ENCODE measurements around the gene AAR2. TPM values are rescaled to one million over a fixed set of nuclear protein-coding genes. Genes with fewer than 3 reads are reported as not detected.

The AAR2 gene
- total RNA-seq, 1 donor from 2014 or later: 23.0 TPM

DNA sequence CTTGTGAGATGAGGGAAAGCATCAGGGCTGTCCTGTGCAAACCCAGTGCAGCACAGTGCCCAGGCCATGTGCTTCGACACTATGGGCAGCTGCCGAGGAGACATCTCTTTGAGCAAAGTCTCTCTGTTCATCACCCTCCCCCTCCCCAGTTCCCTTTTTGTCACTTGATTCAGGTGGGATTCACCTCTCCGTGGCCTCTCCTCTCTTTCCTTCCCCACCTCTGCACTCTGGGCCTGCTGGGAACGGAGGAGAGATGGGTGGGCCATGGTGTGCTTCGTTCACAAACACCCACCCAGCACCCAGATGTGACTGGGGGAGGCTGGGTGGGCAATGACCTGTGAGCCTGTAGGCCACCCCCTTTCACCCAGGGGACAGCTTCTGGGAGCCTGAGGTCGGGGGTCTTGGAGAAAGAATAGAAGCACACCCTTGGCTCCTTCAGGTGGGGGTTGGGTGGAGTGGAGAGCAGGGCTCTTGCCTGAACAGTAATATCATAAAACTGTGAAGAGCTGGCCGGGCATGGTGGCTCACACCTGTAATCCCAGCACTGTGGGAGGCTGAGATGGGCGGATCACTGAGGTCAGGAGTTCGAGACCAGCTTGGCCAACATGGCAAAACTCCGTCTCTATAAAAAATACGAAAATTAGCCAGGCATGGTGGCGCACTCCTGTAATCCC lies 36.4 kb downstream of the AAR2 start:
- DNase-seq (ENCODE audit: low spot score) (no peak), ATAC-seq (no peak)
- intact Hi-C loops (cut with DNase I): no loop called here

DNA sequence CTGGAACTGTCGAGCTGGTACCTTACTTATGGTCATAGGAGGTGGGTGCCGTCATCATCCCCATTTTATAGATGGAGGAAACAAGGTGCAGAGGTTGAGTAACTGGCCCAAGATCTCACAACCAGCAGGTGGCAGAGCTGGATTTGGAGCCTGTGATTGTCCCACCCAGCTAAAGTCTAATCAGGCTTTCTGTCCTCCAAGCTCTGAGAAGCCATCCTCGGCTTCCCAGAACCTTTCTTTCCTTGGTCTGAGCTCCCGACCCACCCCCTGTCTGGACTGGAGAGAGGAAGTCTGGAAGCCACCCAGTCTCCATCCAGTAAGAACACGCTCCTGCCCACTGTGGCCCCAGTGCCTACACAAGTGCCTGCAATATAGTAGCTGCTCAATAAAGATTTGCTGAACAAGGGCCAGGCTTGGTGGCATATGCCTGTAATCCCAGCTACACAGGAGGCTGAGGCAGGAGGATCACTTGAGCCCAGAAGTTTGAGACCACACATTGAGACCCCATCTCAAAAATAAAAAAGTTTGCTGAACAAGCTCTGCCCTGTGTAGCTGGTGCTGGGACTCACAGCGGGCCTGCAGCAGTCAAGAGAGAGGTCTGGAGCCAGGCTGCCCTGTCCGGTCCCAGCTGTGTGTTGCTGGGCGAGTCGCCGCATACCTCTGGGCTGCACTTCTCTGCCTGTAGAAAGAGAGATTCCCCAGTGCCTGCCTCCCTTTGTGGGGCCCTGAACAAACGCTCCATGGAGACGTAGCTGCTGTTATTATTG lies 37.3 kb downstream of the AAR2 start:
- DNase-seq (ENCODE audit: low spot score) (no peak), ATAC-seq (no peak)
- intact Hi-C loops (cut with DNase I): no loop called here

DNA sequence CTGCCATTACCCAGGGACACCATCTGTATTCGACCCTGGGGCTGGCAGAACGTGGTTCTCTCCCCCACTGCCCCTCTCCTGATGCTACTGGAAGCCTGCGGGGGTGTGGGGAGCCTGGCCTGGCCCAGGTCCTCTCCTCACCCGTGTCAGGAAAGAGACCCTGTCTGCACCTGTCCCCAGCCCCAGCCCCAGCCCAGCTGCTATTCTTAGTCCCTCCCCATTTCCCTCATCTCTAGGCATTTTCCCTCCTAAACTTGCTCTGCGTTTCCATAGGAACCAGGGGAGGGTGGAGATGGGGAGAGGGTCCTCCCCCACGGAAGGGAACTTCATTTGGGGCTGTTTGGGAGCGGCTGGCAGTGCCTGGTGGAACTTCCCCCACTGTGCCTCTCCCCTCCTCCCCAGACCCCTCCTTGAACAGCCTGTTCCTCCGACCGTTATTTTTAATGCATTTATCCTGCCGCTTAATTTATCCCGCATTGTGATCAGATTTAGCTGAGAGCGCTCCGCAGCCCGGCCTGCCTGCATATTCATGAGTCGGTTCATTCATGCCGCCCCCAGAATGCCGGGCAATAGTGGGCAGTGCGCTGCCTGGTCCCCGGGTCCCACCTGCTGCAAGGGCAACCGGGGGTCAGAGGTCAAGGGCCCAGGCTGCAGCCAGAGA lies 38.0 kb downstream of the AAR2 start:
- ATAC-seq (no peak), DNase-seq (ENCODE audit: low spot score) (no peak)
- intact Hi-C loops (cut with DNase I): no loop called here

DNA sequence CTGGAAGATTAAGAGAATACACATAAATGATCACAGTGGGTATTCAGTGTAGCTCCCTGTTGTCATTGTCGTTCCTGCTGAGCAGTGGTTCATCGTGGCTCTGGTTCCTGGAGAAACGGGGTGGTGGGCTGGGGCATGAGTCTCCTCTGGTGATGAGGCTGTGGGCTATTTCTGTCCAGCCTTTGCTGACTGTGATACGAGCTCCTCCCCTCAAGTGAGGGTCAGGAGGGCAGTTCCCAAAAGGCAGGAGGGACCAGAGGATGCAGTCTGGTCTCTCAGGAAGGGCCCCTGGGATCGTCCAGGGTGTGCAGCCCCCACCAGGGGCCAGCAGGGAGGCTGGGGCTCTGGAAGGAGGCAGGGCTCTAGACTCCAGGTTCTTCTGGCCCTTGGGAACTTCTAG lies 38.7 kb downstream of the AAR2 start:
- intact Hi-C loops (cut with DNase I): no loop called here
- DNase-seq (ENCODE audit: low spot score): no peak

DNA sequence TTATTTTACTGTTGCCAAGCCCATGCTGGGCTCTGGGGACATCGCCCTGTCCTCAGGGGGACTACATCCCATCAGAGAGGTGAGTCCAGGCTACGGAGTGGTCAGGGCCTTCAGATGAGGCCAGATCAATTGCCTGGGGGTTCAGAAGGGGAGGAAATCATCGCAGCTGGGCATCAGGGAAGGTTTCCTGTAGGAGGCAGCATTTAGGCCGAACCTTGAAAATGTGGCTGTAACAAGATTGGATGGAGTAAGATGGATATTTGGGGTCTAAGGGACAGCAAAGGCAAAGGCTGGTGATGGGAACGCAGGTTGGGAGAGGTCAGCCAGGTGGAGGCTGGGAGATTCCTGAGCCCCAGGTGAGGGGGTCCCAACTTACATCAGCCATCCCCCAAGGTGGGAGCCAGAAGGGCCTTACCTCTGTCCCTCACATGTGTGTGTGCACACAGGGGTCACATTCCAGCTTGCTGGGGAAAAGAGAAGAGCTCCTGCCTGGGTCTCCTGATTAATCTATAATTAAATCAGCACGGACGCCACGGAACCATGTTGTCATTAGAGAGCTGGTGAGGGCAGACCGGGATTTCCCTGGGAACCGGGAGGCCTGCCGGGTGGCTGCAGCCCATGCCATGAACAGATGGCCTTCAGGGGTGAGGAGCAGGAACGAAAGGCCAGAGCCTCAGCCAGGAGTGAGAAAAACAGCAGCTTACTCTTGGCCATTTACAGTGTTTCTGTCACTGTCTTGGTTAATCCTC lies 39.3 kb downstream of the AAR2 start:
- DNase-seq (ENCODE audit: low spot score): no peak
- ATAC-seq: no peak

More for the DNA sequence above, 38.7 kb downstream of the AAR2 start:
- no peak for ATAC-seq

DNA sequence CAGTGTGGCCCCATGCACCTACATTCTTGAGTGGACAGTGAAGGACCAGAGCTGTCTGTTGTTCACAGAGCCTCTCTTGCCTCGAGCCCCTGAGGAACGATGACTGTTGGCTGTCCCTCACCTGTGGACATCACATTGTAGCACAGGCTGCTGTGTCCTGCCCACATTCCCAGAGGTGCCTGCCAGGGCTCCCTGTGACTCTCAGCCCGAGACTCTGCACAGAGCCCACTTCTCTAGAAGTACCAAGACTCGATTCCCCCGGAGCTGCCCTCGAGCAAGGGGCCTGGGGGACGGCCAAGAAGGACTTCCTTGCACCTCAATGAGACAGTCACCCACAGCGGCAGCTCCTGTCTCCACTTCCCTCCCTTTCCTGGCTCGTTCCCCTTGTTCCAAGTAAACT lies 41.3 kb downstream of the AAR2 start:
- ATAC-seq (no peak), DNase-seq (ENCODE audit: low spot score) (no peak)
- intact Hi-C loops (cut with DNase I): no loop called here

More for the DNA sequence above, 39.3 kb downstream of the AAR2 start:
- intact Hi-C loops (cut with DNase I): no loop called here

DNA sequence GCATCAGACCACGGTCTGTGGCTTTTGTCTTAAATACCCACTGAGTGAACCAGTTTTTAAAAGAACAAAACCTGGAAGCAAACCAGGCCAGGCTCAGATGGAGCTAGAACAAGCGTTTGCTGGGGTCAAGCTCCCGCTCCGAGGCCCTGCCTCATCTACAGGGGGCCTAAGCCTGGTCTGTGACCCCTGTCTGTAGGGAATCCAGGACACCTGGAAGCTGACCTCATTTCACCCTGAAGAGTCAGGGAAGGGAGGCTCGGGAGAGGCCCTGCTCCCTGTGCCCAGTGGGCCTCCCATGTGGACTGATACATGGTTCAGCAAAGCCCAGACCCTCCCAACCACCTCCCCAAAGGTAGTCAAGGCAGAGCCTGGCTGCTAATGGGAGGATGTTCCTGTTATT lies 43.1 kb downstream of the AAR2 start:
- intact Hi-C loops (cut with DNase I): no loop called here
- ATAC-seq (no peak), DNase-seq (ENCODE audit: low spot score) (no peak)

DNA sequence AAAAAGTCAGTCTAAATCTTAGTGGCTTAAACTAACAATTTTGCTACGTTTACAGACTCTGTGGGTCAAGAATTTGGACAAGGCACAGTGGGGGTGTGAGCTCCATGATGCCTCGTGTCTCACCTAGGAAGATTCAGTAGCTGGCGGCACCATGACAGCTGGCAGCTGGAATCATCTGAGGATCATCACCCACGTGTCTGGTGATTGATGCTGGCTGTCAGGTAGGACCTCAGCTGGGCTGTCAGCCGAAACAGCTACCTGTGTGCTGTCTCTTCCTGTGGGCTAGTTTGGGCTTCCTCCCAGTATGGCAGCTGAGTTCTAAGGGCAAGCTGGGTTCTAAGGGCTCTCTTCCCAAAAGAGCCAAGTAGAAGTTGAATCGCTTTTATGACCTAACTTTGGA lies 43.5 kb downstream of the AAR2 start:
- intact Hi-C loops (cut with DNase I): no loop called here
- ATAC-seq: no peak
- DNase-seq (ENCODE audit: low spot score): no peak

DNA sequence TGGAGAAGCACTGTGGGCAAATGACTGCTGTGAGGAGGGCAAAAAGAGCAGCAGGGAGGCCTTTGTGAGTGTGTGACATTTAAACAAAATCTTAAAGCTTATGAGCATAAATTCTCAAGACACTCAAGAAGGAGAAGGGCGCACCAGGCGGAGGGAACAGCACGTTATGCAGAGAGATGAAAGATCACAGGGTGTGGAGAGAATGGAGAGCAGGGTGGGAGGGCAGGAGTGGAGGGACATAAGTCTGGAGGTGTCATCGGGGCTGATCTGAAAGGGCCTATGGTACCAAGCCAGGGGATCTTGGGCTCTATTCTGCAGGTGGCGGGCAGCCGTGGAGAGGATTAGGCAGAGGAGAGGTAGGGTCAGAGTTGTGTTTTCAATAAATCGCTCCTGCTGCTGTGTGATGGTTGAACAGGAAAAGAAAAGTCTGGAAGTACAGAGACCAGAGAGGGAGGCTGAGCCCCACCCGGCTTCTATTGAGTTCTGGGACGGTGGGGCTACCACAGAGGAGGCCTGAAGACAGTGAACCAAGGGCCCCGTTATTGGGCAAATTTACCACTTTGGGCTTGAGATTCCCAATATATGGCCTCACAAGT lies 45.6 kb downstream of the AAR2 start:
- intact Hi-C loops (cut with DNase I): no loop called here
- ATAC-seq: no peak
- DNase-seq (ENCODE audit: low spot score): no peak

DNA sequence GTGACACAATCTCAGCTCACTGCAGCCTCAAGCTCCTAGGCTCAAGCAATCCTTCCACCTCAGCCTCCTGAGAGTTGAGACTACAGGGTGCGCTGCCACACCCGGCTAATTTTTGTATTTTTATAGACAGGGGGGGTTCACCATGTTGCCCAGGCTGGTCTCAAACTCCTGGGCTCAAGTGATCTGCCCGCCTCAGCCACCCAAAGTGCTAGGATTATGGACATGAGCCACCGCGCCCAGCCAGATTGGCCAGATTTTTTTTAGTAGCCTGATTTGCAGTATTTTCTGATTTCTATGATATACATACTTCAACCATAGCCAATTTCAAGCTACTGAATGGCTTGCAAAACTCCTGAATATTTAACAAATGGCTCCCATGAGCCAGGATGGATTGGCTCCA lies 48.5 kb downstream of the AAR2 start:
- intact Hi-C loops (cut with DNase I): no loop called here
- no peak for ATAC-seq
- DNase-seq (ENCODE audit: low spot score): no peak

DNA sequence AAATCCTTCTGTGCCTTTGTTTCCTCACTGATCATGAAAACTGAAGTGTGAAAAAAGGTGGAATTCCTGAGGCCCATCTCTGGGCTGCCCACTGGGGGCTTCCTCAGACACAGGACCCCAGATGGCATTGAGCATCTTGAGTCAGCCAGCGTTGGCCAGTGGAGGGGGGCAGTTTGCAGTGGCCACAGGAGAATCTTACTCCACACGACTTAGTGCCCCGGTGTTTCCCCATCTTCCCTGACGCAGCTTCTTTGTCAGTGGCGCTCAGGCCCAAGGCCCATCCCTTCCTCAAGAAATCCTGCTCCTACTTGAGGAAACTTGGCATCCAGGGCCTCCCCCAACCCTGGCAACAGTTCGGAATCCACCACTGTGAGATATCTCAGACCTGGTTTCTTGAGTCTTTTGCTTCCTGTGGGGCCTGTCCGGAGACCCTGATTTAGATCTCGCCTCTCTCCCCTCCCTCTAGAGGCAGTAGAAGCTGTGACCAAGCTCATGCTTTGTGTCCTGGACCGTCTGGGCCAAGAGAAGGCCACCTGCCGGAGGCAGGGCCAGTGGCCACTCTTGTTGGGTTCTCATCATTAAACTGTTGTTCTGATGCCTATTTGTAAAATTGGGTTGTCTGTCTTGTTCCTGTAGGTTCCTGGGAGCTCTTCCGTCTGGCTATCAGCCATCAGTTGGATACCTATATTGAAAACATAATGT lies 49.6 kb downstream of the AAR2 start:
- DNase-seq (ENCODE audit: low spot score): no peak
- intact Hi-C loops (cut with DNase I): no loop called here
- ATAC-seq: no peak

DNA sequence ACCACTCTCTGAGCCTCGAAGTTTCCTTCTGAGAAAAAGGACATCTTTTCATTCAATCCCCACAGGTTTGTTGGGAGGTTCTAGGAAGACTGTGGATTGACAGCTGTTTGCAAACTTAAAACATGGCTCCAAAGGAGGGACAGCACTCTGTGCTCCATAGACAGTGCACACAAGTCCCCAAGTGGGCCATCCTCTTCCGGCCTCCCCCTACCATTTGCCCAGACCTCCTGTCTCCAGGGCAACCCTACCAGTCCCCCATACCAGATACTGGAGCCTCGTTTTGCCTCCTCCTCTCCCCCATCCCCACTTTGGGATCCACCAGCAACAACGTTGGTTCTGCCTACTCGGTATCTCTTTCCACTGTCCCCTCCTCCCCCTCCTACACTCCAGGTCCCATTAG lies 61.4 kb downstream of the AAR2 start:
- DNase-seq (ENCODE audit: low spot score): no peak
- ATAC-seq: no peak
- intact Hi-C loops (cut with DNase I): no loop called here

DNA sequence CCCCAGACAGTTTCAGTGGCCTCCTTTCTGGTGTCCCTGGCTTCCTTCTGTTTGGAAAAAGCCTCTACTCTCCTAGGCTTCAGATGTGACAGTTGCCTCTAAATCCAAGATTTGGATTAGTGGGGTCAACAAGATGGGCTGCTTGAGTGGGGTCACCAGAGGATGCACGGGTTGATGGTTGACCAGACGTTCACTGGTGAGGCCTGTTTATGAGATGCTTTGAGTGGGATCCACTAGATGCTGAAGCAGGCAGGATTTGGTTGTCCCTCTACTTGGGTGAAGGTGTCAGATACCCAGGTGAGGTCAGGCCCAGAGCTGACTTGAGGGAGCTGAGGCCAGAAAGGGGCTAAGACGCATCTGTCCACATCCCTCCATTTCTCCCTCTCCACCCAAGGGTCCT lies 61.8 kb downstream of the AAR2 start:
- no peak for ATAC-seq

DNA sequence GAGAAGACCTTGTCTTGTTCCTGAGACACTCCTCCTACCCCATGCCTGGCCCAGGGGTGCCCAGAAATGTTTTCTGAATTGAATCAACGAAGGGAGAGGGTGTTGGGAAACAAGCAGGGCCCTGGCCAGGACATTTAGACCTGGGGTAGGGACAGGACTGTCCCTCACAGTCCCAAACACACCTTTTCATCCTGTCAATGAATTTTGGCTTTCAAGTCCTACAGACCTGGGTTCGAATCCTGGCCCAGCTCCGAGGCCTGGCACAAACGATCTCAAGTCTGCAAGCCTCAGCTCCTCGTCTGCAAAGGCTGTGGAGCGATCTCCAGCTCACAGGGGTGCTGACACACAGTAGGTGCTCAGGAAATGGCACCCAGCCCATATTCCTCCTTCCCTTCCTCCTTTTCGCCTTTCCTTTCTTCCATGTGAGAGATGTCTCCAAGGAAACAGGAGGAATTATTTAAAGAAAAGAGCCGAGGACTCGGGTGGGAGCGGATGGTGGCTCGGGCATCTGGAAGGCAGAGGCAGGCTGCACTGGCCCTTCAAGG lies 62.6 kb downstream of the AAR2 start:
- DNase-seq (ENCODE audit: low spot score) (no peak), ATAC-seq (no peak)
- intact Hi-C loops (cut with DNase I): no loop called here

More for the DNA sequence above, 61.8 kb downstream of the AAR2 start:
- DNase-seq (ENCODE audit: low spot score): no peak
- intact Hi-C loops (cut with DNase I): no loop called here

DNA sequence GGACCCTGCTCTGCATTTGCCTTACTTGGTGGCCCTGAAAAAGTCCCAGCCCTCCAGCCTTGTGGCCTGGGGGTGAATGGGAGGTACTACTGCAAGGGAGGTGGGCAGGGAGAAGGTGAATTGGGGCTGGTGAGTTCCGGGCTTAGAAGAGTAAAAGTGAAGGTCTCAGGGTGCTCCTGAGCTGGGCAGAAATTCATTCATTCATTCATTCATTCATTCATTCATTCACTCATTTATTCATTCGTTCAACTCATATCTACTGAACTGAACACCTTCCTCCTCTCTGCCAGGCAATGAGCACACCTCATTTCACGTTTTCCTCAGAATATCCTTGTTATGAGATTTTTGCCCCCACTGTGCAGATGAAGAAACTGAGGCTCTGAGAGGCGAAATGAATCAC lies 63.2 kb downstream of the AAR2 start:
- ATAC-seq (no peak), DNase-seq (ENCODE audit: low spot score) (no peak)
- intact Hi-C loops (cut with DNase I): no loop called here

DNA sequence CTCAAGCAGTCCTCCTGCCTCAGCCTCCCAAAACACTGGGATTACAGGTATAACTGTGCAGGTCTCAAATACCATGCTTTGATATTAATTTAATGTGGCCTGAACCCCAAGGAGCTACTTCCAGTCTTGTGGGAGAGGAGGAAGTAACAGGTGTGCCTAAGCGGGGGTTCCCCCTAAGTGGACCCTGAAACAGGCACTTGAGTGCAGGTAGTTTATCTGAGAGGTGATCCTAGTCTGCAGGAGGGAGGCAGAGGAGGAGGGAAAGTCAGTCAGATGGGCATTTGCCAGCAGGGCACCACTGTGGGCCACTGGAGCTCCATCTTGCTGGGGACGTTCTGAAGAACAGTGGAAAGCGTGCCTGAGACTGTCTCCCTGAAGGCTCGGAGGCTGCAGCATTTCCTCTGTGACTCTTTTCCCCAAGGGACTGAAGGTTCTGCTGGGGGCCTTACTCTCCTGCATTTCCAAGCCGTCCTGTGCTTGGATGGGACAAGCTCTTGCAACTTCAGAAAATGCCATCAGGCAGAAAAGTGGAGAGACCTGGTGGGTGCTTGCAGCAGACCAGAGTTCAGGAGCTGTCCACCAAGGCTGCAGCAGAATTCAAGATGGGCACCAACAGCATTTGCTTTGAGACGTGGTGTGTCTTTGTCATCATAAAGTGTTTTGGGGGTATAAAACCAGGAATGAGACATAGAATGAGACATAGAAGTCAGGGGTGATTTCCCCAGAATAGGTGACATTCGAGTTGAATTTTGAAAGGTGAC lies 65.3 kb downstream of the AAR2 start:
- intact Hi-C loops (cut with DNase I): no loop called here
- ATAC-seq (no peak), DNase-seq (ENCODE audit: low spot score) (no peak)

DNA sequence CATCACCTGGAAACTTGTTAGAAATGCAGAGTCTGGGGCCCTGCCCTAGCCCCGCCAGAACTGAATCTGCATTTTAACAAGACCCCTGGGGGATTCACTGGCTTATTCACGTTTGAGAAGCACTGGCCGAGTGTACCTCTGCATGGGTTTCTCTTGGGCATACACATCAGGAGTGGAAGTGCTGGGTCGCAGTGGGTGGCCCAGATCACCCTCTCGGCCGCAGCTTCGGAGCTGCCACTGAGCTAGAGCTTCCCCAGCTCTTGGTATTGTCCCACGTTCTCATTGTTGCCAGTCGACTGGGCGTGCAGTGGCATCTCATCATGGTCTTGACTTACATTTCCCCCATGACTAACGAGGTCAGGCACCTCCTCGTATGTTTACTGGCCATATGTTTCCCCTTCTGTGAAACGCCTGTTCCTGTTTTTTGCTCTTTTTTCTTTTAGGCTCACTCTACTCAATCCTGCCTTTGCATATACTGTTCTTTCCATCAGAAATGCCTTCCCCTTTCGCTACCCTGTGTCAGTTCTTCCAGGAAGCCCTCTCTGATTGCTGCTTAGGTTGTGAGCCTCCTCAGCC lies 66.8 kb downstream of the AAR2 start:
- ATAC-seq (no peak), DNase-seq (ENCODE audit: low spot score) (no peak)
- intact Hi-C loops (cut with DNase I): no loop called here

Measured in sciatic nerve (tissue), 2 donors.